GM21526 (cell line): ENCODE results near the gene SGTA.

Experiments used
- ATAC-seq: cut with Tn5 transposase; IDR thresholded peaks from one replicate; pipeline ENCODE4 v1.9.1; 2021; ENCODE audit warnings: moderate library complexity; ENCODE audit not compliant: unreplicated experiment, low FRiP score

Gene SGTA

GRCh38 chr19:2731181-2731995, 51.7 kb downstream of the SGTA start:
- no peak for ATAC-seq

DNA sequence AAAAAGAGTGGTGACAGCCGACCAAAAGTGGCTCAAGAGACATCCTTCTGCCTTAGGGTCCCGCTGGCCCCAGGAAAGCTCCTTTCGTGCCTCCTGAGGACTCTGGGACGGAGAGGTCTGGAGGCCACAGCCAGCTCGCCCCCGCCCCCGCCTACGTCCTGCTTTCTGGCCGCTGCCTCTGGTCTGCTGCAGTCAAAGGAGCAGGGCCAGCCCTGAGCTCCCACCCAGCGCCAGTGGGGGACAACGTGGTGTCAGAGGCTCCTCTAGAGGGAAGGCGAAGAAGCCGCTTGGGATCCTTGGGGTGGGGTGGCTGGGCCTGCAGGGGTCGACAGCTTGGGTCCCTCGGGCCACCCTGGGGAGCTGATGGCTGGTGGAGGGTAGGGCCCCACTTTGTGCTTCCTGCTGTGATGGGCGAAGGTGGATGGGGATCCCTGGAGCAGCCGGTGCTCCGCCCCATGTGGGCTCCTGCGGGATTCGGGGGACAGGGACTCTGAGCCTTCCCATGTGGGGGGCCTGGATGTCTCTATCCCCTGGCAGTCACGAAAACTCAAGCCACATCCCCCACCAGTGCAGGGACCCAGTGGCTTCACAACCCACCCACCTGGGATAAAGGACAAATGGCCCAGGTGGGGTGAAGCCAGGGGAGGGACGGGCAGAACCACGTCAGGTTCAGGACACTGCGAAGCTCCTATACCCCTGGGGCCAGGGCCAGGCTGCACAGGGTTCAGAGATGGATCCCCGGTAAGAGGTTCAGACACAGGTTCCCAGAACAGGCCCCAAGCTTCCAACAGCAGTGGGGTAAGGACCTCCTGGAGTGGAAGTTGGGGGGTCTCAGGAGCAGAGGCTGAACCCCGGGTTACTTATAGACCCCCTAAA, 52.9 kb downstream of the SGTA start:
- no peak for ATAC-seq

DNA sequence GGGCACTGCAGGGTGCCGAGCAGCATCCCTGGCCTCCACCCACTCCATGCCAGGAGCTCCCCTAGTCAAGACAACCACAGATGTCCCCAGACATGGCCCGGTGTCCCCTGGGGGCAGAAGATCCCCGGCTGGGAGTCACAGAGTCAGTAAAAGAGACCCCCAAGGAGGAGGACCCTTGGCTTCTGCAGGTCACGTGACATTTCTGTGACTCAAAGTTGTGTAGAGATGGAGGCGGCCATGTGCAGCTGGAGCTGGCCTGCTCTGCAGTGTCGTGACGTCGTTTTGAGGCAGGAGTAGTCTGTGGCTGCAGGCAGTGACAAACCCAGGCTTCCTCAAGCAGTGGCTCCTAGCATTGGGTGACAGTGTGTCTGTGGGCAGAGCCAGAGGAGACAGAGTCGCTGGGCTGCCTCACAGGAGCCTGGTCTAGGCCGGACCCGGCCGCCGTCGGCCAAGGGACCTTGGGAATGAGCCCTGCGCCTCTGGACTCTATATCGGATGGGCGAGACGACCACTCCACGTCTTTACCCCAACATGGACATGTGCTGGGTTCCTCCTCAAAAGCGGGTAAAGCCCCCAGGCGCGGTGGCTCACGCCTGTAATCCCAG, 54.2 kb downstream of the SGTA start:
- ATAC-seq, result no peak

DNA sequence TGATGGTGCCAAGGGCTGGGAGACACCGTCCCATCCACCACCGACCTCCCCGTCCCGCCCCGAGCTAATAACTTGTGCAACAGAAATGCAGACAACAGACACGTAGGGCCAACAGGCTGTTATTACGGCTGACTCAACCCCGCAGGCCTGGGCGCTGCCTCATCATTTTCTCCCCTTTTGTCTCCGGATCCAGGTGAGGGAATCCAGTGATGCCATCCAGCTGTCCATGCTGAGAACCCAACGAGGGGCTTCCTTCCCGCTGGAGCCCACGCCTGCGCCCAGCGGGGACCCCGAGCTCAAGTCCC, 55.5 kb downstream of the SGTA start:
- no peak for ATAC-seq

- ATAC-seq, result no peak
Measured at GRCh38 chr19:2726904-2727639, 56.0 kb downstream of the SGTA start.

GRCh38 chr19:2726160-2726855, 56.8 kb downstream of the SGTA start:
- no peak for ATAC-seq

GRCh38 chr19:2724148-2724557, 58.9 kb downstream of the SGTA start:
- no peak for ATAC-seq

DNA sequence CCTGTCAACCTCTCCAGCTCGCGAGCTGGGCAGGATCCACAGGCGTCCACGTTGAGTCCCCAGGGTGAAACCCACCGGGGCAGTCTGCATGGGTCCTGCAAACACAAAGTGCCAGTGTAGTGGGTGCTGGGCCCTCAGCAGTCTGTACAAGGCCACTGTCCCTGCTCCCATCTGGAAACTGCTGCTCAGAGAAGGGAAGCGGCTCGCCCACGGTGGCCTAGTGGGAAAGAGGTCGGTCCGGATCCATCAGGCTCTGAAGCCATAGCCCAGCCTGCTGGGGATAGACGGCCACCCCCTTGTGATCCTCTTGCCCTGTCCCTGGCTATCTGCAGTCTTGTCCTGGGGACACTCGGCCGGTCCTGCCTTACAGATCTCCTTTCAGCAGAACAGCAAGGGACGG, 59.3 kb downstream of the SGTA start:
- ATAC-seq, result no peak

- no peak for ATAC-seq
Measured at GRCh38 chr19:2723345-2723715, 59.7 kb downstream of the SGTA start.

DNA sequence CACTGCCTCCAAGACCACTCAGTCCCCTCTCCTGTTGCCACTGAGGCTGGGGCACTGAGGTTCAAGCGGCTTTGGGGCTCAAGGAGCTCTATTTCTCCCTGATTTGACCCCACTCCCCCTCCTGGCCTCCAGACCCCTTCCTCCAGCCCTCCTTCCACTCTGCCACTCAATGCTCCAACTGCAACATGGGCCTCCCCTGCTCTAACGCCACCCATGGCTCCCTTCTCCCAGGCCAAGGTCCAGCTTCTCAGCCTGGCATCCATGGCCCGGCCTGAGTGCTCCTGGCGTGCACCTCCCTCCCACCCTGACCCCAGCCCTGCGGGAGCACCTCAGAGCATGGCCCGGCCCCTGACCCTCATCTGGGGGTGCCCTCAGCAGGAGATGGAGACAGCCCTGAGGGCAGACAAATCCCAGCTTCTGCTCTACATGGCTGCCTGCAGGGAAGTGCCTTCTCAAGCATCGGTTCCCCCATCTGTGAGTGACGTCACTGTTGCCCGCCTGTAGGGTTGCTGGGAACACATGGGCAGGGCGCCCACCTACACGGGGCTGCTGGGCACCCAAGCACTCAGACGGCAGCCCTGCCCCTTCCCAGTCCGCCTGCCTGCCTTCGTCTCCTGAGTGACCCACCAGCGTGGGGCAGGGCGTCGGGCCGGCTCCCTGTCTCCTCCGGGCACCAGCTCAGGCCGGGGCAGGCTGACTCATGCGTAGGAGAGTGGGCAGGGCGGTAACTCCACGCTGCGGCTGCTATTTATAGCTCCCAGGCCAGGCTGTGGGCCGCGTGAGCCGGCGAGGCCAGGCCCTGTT, 60.3 kb downstream of the SGTA start:
- ATAC-seq, result no peak

DNA sequence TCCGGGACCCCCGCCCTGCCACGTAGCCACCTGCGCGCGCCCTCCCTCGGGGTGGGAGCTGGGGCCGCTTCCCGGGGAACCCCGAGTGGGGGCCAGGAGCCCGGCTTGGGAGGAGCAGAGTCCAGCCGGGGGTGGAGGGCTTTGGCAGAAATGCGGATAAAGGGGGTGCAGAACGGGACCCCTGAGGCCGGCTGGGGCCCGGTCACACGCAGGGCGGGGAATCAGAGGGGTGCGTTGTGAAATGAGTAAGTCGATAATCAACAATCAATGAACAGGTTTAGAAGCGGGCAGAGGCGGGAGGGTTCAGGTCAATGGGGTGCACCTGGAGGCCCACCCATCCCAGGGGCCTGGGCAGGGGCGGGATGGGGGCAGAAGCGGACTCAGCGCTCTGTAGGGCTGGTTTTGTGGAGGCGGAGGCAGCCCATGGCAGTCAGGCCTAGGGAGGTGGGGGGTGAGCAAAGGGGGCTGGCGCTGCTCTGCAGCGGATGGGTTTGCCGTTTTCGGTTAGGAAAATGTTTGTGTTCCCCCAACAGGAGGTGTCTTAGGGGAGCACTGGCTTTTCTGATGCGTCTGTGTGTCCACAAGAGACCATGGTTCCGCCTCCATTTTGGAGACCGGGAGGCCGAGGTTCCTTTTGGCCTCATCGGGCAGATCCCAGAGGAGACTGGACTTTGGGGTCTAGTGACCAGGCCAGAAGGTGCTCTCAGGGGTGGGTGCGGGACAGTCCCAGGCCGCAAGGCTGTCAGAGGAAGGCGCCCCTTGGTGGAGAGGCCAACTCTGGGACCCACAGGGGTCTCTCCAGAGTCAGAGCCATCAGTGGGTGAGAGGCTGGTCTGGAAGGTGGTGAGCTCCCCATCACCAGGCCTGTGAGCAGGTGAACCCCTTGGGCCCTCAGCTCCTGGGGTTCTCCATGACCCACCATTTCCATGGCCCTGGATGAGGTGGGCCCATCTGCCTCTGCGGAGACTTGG, 61.2 kb downstream of the SGTA start:
- no peak for ATAC-seq

DNA sequence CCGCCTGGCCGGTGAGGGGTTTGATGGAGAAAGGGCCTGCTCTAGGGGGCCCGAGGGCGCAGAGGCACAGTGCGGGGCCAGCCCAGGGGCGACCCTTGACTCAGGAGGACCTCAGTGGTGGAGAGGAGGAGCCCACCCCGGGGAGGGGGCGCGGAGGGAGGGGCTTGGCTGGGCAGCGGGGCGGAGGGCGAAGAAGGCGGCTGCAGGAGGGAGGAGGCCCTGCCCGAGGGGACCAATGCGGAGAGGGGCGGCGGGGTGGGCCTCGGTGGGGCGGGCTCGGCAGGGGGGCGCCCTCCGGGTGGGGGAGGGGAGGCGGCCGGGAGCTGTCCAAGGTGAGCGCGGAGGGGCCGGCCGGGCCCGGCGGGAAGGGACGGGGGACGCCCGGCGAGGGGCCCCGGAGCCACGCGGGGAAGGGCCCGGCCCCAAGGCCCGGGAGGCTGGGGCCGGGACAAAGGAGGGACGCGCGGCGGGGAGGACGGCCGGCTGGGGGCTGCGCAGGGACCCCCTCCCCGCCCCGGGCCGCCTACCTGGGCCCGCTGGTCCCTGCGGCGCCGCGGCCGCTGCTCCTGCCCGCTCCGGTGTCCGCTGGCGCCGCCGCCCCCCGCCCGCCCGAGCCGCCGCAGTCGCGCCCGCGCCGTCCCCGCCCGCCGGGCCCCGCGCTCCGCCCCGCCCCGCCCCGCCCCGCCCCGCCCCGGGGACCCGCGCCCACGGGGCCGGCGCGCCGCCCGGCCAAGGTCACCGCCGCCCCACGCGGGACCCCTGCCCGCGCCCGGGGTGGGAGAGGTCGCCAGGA, 62.1 kb downstream of the SGTA start, which contains the start of gene DIRAS1:
TSS of gene DIRAS1 (minus strand) at position 596 of the 793 bp plus-strand sequence. CDS start 3,566 bp downstream, outside the sequence.
- no peak for ATAC-seq

- ATAC-seq, result no peak
Measured at GRCh38 chr19:2719920-2720776, 62.9 kb downstream of the SGTA start.

GRCh38 chr19:2719232-2719735, 63.8 kb downstream of the SGTA start:
- ATAC-seq, result no peak

GRCh38 chr19:2717638-2718541, 65.2 kb downstream of the SGTA start:
- ATAC-seq, result no peak
